HG03135 (cell line): ENCODE data around the gene EPS15.
"Not testable (repeated sequence)": the region's sequence is repeated elsewhere in the genome, so short reads cannot be mapped to it uniquely, and the experiment has no call there.

ENCODE experiments used
- ATAC-seq: cut with Tn5 transposase; IDR thresholded peaks from one replicate; pipeline ENCODE4 v1.9.1; 2021; ENCODE audit warnings: mild to moderate bottlenecking, moderate library complexity; ENCODE audit not compliant: unreplicated experiment

The EPS15 gene

GRCh38 chr1:51519048-51519864 is at the start of gene EPS15:
Gene EPS15 (minus strand): TSS chr1:51519266. CDS start chr1:51519231, 35 bp downstream.
- ATAC-seq, result peak; percentile 39

- no peak for ATAC-seq
These were observed 49.3 kb upstream of the EPS15 start for GRCh38 chr1:51568231-51568935.

DNA sequence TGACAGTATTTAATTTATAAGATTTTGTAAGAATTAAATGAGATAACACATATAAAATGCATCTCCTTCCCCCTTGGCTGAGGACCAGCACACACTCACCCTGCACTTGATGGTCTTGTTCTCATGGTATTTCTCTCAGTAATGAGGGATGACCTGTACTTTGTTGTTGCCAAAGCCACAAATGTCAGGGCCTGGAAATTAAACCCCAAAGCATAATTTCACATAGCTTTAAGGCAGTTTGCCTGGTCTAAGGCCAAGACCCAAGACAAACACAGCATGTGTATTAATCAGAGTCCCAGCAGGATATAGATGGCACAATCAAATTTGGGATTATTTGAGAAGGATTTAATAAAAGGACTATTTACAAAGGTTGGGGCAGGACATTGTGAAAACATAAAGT is 48.6 kb upstream of the EPS15 start:
- no peak for ATAC-seq

DNA sequence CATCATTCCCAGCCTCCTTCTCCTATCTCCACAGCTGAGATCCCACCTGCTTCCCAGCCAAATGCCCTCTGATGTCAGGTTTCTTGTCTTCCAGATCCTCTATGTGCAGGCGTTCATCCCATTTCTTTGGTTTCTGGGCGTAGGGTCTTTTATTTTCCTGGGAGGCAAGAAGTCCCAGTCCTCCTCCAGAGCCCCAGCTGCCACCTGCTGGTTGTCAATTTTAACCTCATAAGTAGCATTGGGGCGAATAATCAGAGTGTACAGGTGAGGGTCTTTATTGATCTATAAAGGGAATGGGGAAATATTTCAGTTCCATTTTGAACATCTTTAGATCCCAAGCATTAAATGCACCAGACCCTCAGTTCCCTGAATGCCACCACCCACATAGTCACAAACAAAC is 47.2 kb upstream of the EPS15 start:
- ATAC-seq, result no peak

DNA sequence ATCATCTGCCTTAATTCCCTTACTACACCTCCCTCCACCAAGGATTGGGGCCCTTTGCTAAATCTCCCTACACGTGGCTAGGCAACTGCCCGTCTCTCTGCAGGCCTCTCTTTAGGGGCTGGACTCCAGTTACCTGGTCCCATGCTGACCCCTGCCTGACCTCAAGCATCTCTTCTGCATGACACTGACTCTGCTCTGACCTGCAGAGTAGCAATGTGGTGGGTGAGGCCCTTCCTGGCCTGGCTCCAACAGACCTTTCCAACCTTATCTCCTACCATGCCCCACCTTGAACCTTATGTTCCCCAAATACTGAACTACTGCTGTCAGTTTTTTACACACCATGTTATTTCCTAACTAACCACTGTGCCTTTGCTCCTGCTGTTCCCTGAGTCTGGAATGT is 45.9 kb upstream of the EPS15 start:
- ATAC-seq, result no peak

- no peak for ATAC-seq
These were observed 45.1 kb upstream of the EPS15 start for GRCh38 chr1:51564124-51564523.

GRCh38 chr1:51561702-51562101 is 42.6 kb upstream of the EPS15 start:
- no peak for ATAC-seq

- not testable (repeated sequence) for ATAC-seq
These were observed 41.8 kb upstream of the EPS15 start for GRCh38 chr1:51560895-51561294.

GRCh38 chr1:51560034-51560433 is 41.0 kb upstream of the EPS15 start:
- no peak for ATAC-seq

GRCh38 chr1:51559501-51559900 is 40.4 kb upstream of the EPS15 start:
- ATAC-seq, result no peak

GRCh38 chr1:51559064-51559500 is 40.0 kb upstream of the EPS15 start:
- no peak for ATAC-seq

DNA sequence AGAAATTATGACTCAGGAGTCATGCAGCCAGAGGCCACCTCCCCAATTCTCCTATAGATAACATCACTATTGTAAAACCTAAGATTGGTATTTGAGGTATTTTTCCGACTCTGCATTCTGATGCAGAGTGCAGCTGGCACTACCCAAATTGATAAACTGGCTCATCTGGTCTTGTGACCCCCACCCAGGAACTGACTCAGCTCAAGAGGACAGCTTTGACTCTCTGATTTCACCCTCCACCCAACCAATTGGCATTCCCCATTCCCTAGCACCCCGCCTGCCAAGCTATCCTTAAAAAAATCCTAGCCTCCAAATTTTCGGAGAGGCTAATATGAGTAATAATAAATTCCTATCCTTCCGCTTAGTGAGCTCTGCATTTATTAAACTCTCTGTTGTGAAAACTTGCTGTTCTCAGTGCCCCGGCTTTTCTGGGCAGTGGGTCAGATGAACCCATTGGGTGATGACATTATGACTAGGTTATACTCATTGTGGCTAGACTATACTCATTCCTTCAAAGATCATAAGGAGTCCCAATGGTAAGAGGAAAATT is 39.4 kb upstream of the EPS15 start:
- no peak for ATAC-seq

DNA sequence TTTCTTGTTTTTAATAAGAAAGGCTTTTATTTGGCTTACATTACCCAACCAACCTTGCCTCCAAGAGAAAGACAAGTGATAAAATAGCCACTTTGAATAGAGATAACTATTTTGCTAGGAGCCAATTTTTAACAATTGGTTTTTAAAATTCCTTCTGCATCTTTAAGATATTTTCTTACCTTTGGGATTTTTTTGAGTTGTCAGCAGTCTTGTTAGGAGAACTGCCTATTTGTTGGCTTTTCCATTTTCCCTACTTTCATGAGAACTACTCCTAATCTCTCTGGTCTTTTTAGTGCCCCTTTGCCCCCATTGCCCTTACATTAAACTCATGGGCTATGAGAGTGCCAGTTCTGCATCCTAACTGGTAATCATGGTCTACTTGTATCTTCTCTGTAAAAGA is 38.1 kb upstream of the EPS15 start:
- no peak for ATAC-seq

DNA sequence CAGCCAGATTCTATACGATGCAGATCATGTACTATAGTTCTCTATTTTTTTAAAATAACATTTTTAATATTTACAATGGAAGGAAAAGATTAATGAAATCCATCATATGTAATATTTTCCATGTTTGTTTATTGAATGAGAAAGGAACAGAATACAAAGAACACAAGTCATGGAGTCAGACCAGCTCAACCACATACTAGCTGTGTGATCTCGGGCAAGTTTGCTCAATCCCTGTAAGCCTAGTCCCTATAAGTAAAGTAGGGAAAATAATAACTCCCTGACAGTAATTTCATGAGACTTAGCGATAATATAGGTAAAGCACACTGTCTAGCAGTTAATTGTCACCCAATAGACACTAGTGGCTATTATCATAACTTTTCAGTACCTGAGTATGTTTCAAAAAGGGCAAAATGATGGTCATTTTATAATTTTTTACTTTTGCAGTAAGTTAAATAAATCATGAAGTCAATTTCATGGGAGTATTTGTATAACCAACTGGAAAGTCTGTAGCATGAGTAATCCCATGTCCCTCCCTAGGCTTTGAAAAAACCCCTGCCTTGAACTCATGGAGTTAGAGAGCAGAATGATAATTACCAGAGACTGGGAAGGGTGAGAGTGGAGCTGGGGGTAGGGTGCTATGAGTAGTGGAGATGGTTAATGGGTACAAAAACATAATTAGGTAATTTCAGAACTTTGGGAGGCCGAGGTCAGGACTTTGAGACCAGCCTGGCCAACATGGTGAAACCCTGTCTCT is 37.0 kb upstream of the EPS15 start:
- ATAC-seq, result no peak

GRCh38 chr1:51553911-51554310 is 34.8 kb upstream of the EPS15 start:
- ATAC-seq, result no peak

- ATAC-seq, result no peak
These were observed 34.1 kb upstream of the EPS15 start for GRCh38 chr1:51552929-51553807.

DNA sequence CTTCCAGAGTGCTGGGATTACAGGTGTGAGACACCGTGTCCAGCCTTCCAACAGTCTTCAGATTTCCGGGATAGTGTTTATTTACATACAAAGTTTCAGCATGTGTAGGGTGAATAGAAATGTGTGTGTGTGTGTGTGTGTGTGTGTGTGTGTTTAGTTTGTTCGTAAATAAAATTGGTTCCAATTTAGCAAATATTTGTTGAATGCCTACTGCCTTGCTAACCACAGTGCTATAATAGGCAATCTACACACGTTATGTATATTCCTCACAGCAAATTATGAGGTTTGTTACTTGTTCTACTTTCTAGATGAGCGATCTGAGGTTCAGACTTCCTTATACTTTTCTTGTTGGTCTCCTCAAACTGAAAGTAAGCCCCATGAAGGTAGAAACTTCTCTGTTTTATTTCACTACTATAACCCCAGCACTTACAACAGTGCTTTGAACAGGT is 32.8 kb upstream of the EPS15 start:
- no peak for ATAC-seq

GRCh38 chr1:51551081-51551480 is 32.0 kb upstream of the EPS15 start:
- no peak for ATAC-seq

DNA sequence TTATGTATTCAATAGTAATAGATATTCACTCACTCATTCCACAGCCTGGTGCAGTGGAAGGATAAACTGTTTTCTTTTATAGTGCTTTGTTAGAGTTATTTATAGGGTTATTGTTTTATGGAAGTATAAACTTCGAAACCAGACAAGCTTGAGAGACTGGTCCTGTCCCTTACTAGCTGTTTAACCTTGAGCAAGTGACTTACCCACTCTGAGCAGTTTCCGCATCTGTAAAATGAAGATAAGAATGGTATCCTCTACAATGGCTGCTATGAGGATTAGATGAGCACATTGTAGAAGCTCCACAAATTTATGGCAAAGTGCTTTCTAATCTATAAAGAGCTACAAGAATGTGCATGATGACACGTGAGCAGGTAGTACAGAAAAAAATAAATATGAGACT is 30.8 kb upstream of the EPS15 start:
- ATAC-seq, result no peak

GRCh38 chr1:51549016-51549619 is 30.1 kb upstream of the EPS15 start:
- ATAC-seq, result no peak
